GM23338 (cell line): ENCODE measurements around the gene TOMM40L. TPM values are rescaled to one million over a fixed set of nuclear protein-coding genes. Genes with fewer than 3 reads are reported as not detected.

Experiments used
- ATAC-seq: fragments of 200-7000 bp; cut with Tn5 transposase; 3 replicates; pipeline ENCODE4 v1.9.1; 2020
- DNase-seq: peaks from one replicate; pipeline ENCODE4 v3.0.0-alpha.2; 2015; ENCODE audit warnings: low spot score
- H2AFZ ChIP-seq: fragments of 200-600 bp; sonication (generic); 2 replicates; pipeline ENCODE4 v1.8.0; 2016; ENCODE audit warnings: antibody characterized with exemption, mild to moderate bottlenecking, moderate library complexity
- H3F3A ChIP-seq: fragments of 200-600 bp; sonication (generic); replicated peaks from 2 replicates; pipeline ENCODE4 v1.8.0; 2017; ENCODE audit warnings: antibody characterized with exemption, mixed run types, low read depth
- H3K27ac ChIP-seq: fragments of 200-600 bp; sonication (generic); 2 replicates; pipeline ENCODE4 v1.6.1; 2016; ENCODE audit warnings: low read depth
- H3K27me3 ChIP-seq: fragments of 200-600 bp; sonication (generic); 2 replicates; pipeline ENCODE4 v1.8.0; 2016; ENCODE audit warnings: mild to moderate bottlenecking, mixed run types, moderate library complexity; ENCODE audit not compliant: insufficient read depth
- H3K36me3 ChIP-seq: fragments of 200-600 bp; sonication (generic); 2 replicates; pipeline ENCODE4 v1.8.0; 2016; ENCODE audit warnings: mild to moderate bottlenecking; ENCODE audit not compliant: insufficient read depth
- H3K4me1 ChIP-seq: fragments of 200-600 bp; sonication (generic); 2 replicates; pipeline ENCODE4 v1.8.0; 2016; ENCODE audit warnings: mild to moderate bottlenecking, moderate library complexity; ENCODE audit not compliant: insufficient read depth
- H3K4me2 ChIP-seq: fragments of 200-600 bp; sonication (generic); 2 replicates; pipeline ENCODE4 v1.7.1; 2017; ENCODE audit warnings: mixed run types
- H3K4me3 ChIP-seq: fragments of 200-600 bp; sonication (generic); 2 replicates; pipeline ENCODE4 v1.6.1; 2016; ENCODE audit warnings: mixed run types
- H3K79me2 ChIP-seq: fragments of 200-600 bp; sonication (generic); replicated peaks from 2 replicates; pipeline ENCODE4 v1.8.0; 2017; ENCODE audit warnings: mild to moderate bottlenecking; ENCODE audit not compliant: insufficient read depth
- H3K9me2 ChIP-seq: fragments of 200-600 bp; sonication (generic); 2 replicates; pipeline ENCODE4 v1.8.0; 2017; ENCODE audit not compliant: insufficient read depth
- H4K20me1 ChIP-seq: fragments of 200-600 bp; sonication (generic); replicated peaks from 2 replicates; pipeline ENCODE4 v1.8.0; 2017; ENCODE audit warnings: mild to moderate bottlenecking; ENCODE audit not compliant: insufficient read depth
- H3K27ac Mint-ChIP-seq: 2 replicates; pipeline ENCODE4 v1.8.0; 2020; ENCODE audit warnings: inconsistent platforms, mild to moderate bottlenecking, moderate library complexity, mixed read lengths
- H3K27me3 Mint-ChIP-seq: 3 replicates; pipeline ENCODE4 v1.8.0; 2022; ENCODE audit warnings: low read depth, mild to moderate bottlenecking, moderate library complexity, mixed read lengths, inconsistent platforms; ENCODE audit not compliant: insufficient read depth, poor library complexity
- H3K36me3 Mint-ChIP-seq: 3 replicates; pipeline ENCODE4 v1.8.0; 2021; ENCODE audit warnings: low read depth, mild to moderate bottlenecking, inconsistent platforms, moderate library complexity, mixed read lengths
- H3K4me1 Mint-ChIP-seq: 3 replicates; pipeline ENCODE4 v1.8.0; 2020; ENCODE audit warnings: mild to moderate bottlenecking, inconsistent platforms, mixed read lengths
- H3K4me3 Mint-ChIP-seq: 3 replicates; pipeline ENCODE4 v1.8.0; 2021; ENCODE audit warnings: moderate library complexity, mild to moderate bottlenecking, inconsistent platforms, mixed read lengths
- H3K9me3 Mint-ChIP-seq: 3 replicates; pipeline ENCODE4 v1.8.0; 2020; ENCODE audit warnings: moderate library complexity, mild to moderate bottlenecking, inconsistent platforms, mixed read lengths
- CREB1 ChIP-seq: fragments of 250-450 bp; sonication (Bioruptor Pico); IDR thresholded peaks from 2 replicates; pipeline ENCODE4 v1.5.0; 2020; ENCODE audit warnings: low read depth, mild to moderate bottlenecking, moderate library complexity
- EZH2 ChIP-seq: fragments of 200-600 bp; sonication (generic); IDR thresholded peaks from one replicate; pipeline ENCODE4 v1.8.0; 2017; ENCODE audit warnings: antibody characterized with exemption, mild to moderate bottlenecking, low read depth; ENCODE audit not compliant: unreplicated experiment
- EZH2phosphoT487 ChIP-seq: fragments of 200-600 bp; sonication (generic); IDR thresholded peaks from one replicate; pipeline ENCODE4 v1.8.1; 2018; ENCODE audit warnings: antibody characterized with exemption; ENCODE audit not compliant: unreplicated experiment
- JUNB ChIP-seq: IDR thresholded peaks from one replicate; pipeline ENCODE4 v1.6.1; 2016; ENCODE audit warnings: antibody characterized with exemption; ENCODE audit not compliant: unreplicated experiment
- NANOG ChIP-seq: IDR thresholded peaks from 2 replicates; pipeline ENCODE4 v1.6.1; 2016; ENCODE audit warnings: antibody characterized with exemption, borderline replicate concordance
- POLR2AphosphoS5 ChIP-seq: IDR thresholded peaks from 2 replicates; pipeline ENCODE4 v1.6.1; 2016; ENCODE audit warnings: antibody characterized with exemption, low read depth
- STAT1 ChIP-seq: IDR thresholded peaks from one replicate; pipeline ENCODE4 v1.6.1; 2016; ENCODE audit warnings: antibody characterized with exemption; ENCODE audit not compliant: unreplicated experiment
- ZNF114 ChIP-seq: fragments of 250-450 bp; sonication (Bioruptor Pico); IDR thresholded peaks from 2 replicates; pipeline ENCODE4 v1.5.0; 2020; ENCODE audit warnings: mild to moderate bottlenecking, moderate library complexity
- ZNF331 ChIP-seq: fragments of 250-450 bp; sonication (Bioruptor Pico); IDR thresholded peaks from 2 replicates; pipeline ENCODE4 v1.5.0; 2020; ENCODE audit warnings: low read depth, mild to moderate bottlenecking, moderate library complexity
- polyA plus RNA-seq: library from polyadenylated mRNA; unstranded; fragments of >200 nt; fragmentation: Nextera tagmentation; extraction: Ambion mirVana; gene quantifications from 2 replicates; pipeline ENCODE4 v1.2.1, GENCODE V29; 2016
- total RNA-seq: library from RNA; depleted of rRNA; stranded (reverse); fragments of >200 nt; shearing (Covaris generic); gene quantifications from 2 replicates; pipeline ENCODE4 v1.2.3, GENCODE V29; 2014
- TF ChIP-seq, protein P1 (sequence below): fragments of 250-450 bp; sonication (Bioruptor Pico); IDR thresholded peaks from 2 replicates; pipeline ENCODE4 v1.5.0; 2020; ENCODE audit warnings: mild to moderate bottlenecking, moderate library complexity
- TF ChIP-seq, protein P2 (sequence below), 2 experiments: fragments of 200-600 bp in 1 of 2; sonication (generic) in 1 of 2; conservative IDR thresholded peaks; 2 replicates each; pipeline versions ENCODE4 v1.5.1 to v1.6.1; 2016 to 2017; ENCODE audit warnings: antibody characterized with exemption in 2 of 2, low read depth in 2 of 2, mild to moderate bottlenecking in 2 of 2, moderate library complexity in 1 of 2
- TF ChIP-seq, protein P3 (sequence below): IDR thresholded peaks from one replicate; pipeline ENCODE4 v1.6.1; 2018; ENCODE audit warnings: antibody characterized with exemption; ENCODE audit not compliant: unreplicated experiment
- TF ChIP-seq, protein P4 (sequence below): IDR thresholded peaks from 2 replicates; pipeline ENCODE4 v1.6.1; 2016; ENCODE audit warnings: antibody characterized with exemption

Gene TOMM40L
- total and polyA plus RNA-seq, 2 experiments from 2014 or later: 6.8 to 12.9 TPM

DNA sequence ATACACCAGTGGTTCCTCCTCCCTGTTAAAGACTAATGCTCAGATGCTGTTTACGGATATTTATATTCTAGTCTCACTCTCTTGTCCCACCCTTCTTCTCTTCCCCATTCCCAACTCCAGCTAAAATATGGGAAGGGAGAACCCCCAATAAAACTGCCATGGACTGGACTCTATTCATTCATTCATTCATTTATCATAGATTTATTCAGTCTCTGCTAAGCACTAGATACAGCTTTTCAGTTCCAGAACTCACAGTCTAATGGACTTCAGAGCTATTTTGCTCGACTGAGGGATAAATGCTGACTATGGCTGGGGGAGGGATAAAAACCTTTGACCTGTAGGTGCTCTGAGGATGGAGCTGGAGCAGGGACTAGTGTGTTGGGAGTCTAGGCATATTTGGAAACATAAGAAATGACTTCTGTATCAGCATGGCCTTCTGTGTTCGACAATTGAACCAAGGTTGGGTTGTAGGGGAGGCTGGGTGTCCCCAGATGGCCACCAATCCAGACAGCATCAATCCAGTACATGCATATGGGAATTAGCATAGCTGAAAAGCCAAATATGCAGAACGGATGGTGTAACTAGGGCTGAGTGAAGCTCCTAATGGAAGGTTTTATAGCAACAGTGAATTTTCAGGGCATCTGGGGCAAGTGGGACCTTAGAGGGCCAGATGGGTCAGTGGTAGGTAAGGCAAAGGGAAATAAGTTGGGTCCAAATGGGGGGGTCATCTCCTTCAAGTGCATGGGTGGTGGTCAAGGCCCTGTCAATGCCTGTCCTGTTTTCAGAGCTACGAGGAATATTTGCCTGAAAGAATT, 6.6 kb upstream of the TOMM40L start:
- DNase-seq (no peak), ATAC-seq (no peak)
- Histone ChIP-seq H2AFZ (no peak overlapping the region; the same call in 1 of the 2 replicates), H3K36me3 (peaks cover 3% of the 10 kb centered on the region; the same call in 1 of the 2 replicates), H3K4me2 (no peak overlapping the region), H3K4me1 (peaks cover 22% of the 10 kb centered on the region), H3K9me2 (no peaks in the 10 kb centered on the region), H3K27me3 (no peaks in the 10 kb centered on the region), H3K4me3 (no peak overlapping the region), H3F3A (0 out of 2 replicates have a peak, but pooled peaks cover 6% of the 10 kb centered on the region), H3K27ac (no peak overlapping the region), H3K79me2 (no peaks in the 10 kb centered on the region), H4K20me1 (no peaks in the 10 kb centered on the region)
- H3K4me1 Mint-ChIP-seq: peaks cover 34% of the 10 kb centered on the region
- no peaks in the 10 kb centered on the region; the same call in 2 of the 3 replicates for H3K9me3 Mint-ChIP-seq
- H3K27ac Mint-ChIP-seq: no peak overlapping the region
- H3K4me3 Mint-ChIP-seq: no peak overlapping the region
- H3K36me3 Mint-ChIP-seq: peaks cover 9% of the 10 kb centered on the region
- no peak for TF ChIP-seq STAT1
- no peak for TF ChIP-seq CREB1 (CRISPR knock-in tag)
- TF ChIP-seq EZH2phosphoT487: no peak
- TF ChIP-seq ZNF114 (CRISPR knock-in tag): no peak
- TF ChIP-seq, protein P1, sequence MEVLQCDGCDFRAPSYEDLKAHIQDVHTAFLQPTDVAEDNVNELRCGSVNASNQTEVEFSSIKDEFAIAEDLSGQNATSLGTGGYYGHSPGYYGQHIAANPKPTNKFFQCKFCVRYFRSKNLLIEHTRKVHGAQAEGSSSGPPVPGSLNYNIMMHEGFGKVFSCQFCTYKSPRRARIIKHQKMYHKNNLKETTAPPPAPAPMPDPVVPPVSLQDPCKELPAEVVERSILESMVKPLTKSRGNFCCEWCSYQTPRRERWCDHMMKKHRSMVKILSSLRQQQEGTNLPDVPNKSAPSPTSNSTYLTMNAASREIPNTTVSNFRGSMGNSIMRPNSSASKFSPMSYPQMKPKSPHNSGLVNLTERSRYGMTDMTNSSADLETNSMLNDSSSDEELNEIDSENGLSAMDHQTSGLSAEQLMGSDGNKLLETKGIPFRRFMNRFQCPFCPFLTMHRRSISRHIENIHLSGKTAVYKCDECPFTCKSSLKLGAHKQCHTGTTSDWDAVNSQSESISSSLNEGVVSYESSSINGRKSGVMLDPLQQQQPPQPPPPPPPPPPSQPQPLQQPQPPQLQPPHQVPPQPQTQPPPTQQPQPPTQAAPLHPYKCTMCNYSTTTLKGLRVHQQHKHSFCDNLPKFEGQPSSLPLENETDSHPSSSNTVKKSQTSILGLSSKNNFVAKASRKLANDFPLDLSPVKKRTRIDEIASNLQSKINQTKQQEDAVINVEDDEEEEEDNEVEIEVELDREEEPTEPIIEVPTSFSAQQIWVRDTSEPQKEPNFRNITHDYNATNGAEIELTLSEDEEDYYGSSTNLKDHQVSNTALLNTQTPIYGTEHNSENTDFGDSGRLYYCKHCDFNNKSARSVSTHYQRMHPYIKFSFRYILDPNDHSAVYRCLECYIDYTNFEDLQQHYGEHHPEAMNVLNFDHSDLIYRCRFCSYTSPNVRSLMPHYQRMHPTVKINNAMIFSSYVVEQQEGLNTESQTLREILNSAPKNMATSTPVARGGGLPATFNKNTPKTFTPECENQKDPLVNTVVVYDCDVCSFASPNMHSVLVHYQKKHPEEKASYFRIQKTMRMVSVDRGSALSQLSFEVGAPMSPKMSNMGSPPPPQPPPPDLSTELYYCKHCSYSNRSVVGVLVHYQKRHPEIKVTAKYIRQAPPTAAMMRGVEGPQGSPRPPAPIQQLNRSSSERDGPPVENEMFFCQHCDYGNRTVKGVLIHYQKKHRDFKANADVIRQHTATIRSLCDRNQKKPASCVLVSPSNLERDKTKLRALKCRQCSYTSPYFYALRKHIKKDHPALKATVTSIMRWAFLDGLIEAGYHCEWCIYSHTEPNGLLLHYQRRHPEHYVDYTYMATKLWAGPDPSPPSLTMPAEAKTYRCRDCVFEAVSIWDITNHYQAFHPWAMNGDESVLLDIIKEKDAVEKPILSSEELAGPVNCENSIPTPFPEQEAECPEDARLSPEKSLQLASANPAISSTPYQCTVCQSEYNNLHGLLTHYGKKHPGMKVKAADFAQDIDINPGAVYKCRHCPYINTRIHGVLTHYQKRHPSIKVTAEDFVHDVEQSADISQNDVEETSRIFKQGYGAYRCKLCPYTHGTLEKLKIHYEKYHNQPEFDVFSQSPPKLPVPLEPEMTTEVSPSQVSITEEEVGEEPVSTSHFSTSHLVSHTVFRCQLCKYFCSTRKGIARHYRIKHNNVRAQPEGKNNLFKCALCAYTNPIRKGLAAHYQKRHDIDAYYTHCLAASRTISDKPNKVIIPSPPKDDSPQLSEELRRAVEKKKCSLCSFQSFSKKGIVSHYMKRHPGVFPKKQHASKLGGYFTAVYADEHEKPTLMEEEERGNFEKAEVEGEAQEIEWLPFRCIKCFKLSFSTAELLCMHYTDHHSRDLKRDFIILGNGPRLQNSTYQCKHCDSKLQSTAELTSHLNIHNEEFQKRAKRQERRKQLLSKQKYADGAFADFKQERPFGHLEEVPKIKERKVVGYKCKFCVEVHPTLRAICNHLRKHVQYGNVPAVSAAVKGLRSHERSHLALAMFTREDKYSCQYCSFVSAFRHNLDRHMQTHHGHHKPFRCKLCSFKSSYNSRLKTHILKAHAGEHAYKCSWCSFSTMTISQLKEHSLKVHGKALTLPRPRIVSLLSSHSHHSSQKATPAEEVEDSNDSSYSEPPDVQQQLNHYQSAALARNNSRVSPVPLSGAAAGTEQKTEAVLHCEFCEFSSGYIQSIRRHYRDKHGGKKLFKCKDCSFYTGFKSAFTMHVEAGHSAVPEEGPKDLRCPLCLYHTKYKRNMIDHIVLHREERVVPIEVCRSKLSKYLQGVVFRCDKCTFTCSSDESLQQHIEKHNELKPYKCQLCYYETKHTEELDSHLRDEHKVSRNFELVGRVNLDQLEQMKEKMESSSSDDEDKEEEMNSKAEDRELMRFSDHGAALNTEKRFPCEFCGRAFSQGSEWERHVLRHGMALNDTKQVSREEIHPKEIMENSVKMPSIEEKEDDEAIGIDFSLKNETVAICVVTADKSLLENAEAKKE (CRISPR knock-in tag): no peak
- TF ChIP-seq ZNF331 (CRISPR knock-in tag): no peak
- no peak for TF ChIP-seq JUNB
- TF ChIP-seq EZH2: no peak
- TF ChIP-seq, protein P2, sequence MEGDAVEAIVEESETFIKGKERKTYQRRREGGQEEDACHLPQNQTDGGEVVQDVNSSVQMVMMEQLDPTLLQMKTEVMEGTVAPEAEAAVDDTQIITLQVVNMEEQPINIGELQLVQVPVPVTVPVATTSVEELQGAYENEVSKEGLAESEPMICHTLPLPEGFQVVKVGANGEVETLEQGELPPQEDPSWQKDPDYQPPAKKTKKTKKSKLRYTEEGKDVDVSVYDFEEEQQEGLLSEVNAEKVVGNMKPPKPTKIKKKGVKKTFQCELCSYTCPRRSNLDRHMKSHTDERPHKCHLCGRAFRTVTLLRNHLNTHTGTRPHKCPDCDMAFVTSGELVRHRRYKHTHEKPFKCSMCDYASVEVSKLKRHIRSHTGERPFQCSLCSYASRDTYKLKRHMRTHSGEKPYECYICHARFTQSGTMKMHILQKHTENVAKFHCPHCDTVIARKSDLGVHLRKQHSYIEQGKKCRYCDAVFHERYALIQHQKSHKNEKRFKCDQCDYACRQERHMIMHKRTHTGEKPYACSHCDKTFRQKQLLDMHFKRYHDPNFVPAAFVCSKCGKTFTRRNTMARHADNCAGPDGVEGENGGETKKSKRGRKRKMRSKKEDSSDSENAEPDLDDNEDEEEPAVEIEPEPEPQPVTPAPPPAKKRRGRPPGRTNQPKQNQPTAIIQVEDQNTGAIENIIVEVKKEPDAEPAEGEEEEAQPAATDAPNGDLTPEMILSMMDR (conservative IDR thresholded peaks at IDR 0.05; ENCODE audit: low read depth in 2 of 2): no peak
- TF ChIP-seq POLR2AphosphoS5: no peak
- TF ChIP-seq NANOG: no peak
- TF ChIP-seq, protein P3, sequence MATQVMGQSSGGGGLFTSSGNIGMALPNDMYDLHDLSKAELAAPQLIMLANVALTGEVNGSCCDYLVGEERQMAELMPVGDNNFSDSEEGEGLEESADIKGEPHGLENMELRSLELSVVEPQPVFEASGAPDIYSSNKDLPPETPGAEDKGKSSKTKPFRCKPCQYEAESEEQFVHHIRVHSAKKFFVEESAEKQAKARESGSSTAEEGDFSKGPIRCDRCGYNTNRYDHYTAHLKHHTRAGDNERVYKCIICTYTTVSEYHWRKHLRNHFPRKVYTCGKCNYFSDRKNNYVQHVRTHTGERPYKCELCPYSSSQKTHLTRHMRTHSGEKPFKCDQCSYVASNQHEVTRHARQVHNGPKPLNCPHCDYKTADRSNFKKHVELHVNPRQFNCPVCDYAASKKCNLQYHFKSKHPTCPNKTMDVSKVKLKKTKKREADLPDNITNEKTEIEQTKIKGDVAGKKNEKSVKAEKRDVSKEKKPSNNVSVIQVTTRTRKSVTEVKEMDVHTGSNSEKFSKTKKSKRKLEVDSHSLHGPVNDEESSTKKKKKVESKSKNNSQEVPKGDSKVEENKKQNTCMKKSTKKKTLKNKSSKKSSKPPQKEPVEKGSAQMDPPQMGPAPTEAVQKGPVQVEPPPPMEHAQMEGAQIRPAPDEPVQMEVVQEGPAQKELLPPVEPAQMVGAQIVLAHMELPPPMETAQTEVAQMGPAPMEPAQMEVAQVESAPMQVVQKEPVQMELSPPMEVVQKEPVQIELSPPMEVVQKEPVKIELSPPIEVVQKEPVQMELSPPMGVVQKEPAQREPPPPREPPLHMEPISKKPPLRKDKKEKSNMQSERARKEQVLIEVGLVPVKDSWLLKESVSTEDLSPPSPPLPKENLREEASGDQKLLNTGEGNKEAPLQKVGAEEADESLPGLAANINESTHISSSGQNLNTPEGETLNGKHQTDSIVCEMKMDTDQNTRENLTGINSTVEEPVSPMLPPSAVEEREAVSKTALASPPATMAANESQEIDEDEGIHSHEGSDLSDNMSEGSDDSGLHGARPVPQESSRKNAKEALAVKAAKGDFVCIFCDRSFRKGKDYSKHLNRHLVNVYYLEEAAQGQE: no peak
- TF ChIP-seq, protein P4, sequence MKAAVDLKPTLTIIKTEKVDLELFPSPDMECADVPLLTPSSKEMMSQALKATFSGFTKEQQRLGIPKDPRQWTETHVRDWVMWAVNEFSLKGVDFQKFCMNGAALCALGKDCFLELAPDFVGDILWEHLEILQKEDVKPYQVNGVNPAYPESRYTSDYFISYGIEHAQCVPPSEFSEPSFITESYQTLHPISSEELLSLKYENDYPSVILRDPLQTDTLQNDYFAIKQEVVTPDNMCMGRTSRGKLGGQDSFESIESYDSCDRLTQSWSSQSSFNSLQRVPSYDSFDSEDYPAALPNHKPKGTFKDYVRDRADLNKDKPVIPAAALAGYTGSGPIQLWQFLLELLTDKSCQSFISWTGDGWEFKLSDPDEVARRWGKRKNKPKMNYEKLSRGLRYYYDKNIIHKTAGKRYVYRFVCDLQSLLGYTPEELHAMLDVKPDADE: no peak
- H3K27me3 Mint-ChIP-seq: peaks cover 15% of the 10 kb centered on the region
